GM12873 (cell line): ENCODE results near the gene FNDC3B.

Experiments used
- CTCF ChIP-seq: IDR thresholded peaks from 2 replicates; pipeline ENCODE4 v1.5.1; 2012; ENCODE audit warnings: low read depth, mild to moderate bottlenecking, moderate library complexity, low read length, control low read depth; ENCODE audit not compliant: insufficient read depth; ENCODE audit errors: missing control alignments

The FNDC3B gene

GRCh38 chr3:172170841-172171240 lies 131.5 kb downstream of the FNDC3B start:
- no peak for TF ChIP-seq CTCF

GRCh38 chr3:172171396-172172075 lies 132.2 kb downstream of the FNDC3B start:
- no peak for TF ChIP-seq CTCF

- TF ChIP-seq CTCF = no peak
These were observed 134.2 kb downstream of the FNDC3B start for GRCh38 chr3:172173316-172174254.

- TF ChIP-seq CTCF = no peak
These were observed 135.3 kb downstream of the FNDC3B start for GRCh38 chr3:172174513-172175253.

GRCh38 chr3:172175254-172175599 lies 135.8 kb downstream of the FNDC3B start:
- no peak for TF ChIP-seq CTCF

- no peak for TF ChIP-seq CTCF
These were observed 136.8 kb downstream of the FNDC3B start for GRCh38 chr3:172176061-172176770.
